HEK293 (cell line): ENCODE data around the gene SIRT4.

ENCODE experiments used
- ATF2 ChIP-seq: fragments of 450-650 bp; formaldehyde crosslinking; IDR thresholded peaks from 2 replicates; pipeline ENCODE4 v1.5.1; 2016; ENCODE audit warnings: missing biosample characterization, missing genetic modification characterization, low read depth
- GLIS1 ChIP-seq: fragments of 450-650 bp; formaldehyde crosslinking; IDR thresholded peaks from 2 replicates; pipeline ENCODE4 v1.5.1; 2016; ENCODE audit warnings: missing biosample characterization, missing genetic modification characterization
- GLIS2 ChIP-seq: fragments of 450-650 bp; formaldehyde crosslinking; IDR thresholded peaks from 2 replicates; pipeline ENCODE4 v1.5.1; 2016; ENCODE audit warnings: missing biosample characterization, missing genetic modification characterization
- KLF16 ChIP-seq: fragments of 450-650 bp; formaldehyde crosslinking; IDR thresholded peaks from 2 replicates; pipeline ENCODE4 v1.5.1; 2017; ENCODE audit warnings: missing biosample characterization, missing genetic modification characterization
- KLF17 ChIP-seq: fragments of 450-650 bp; formaldehyde crosslinking; IDR thresholded peaks from 2 replicates; pipeline ENCODE4 v1.5.1; 2016; ENCODE audit warnings: missing biosample characterization, missing genetic modification characterization
- KLF8 ChIP-seq: fragments of 450-650 bp; formaldehyde crosslinking; IDR thresholded peaks from 2 replicates; pipeline ENCODE4 v1.5.1; 2016; ENCODE audit warnings: missing biosample characterization, missing genetic modification characterization
- PATZ1 ChIP-seq: fragments of 450-650 bp; formaldehyde crosslinking; IDR thresholded peaks from 2 replicates; pipeline ENCODE4 v1.5.1; 2016; ENCODE audit warnings: missing biosample characterization, missing genetic modification characterization
- RBAK ChIP-seq: fragments of 450-650 bp; formaldehyde crosslinking; IDR thresholded peaks from 2 replicates; pipeline ENCODE4 v1.5.1; 2016; ENCODE audit warnings: missing biosample characterization, missing genetic modification characterization
- SP7 ChIP-seq: fragments of 450-650 bp; formaldehyde crosslinking; IDR thresholded peaks from 2 replicates; pipeline ENCODE4 v1.5.1; 2016; ENCODE audit warnings: missing biosample characterization, missing genetic modification characterization
- YY2 ChIP-seq: fragments of 450-650 bp; formaldehyde crosslinking; IDR thresholded peaks from 2 replicates; pipeline ENCODE4 v1.5.1; 2016; ENCODE audit warnings: missing biosample characterization, missing genetic modification characterization
- ZBTB44 ChIP-seq: fragments of 450-650 bp; IDR thresholded peaks from 2 replicates; pipeline ENCODE4 v1.5.1; 2018; ENCODE audit warnings: missing biosample characterization, mild to moderate bottlenecking, missing genetic modification characterization
- ZEB2 ChIP-seq: fragments of 450-650 bp; formaldehyde crosslinking; IDR thresholded peaks from 2 replicates; pipeline ENCODE4 v1.5.1; 2016; ENCODE audit warnings: missing biosample characterization, missing genetic modification characterization
- ZFHX2 ChIP-seq: fragments of 450-650 bp; formaldehyde crosslinking; conservative IDR thresholded peaks from 2 replicates; pipeline ENCODE4 v1.5.1; 2016; ENCODE audit warnings: missing biosample characterization, missing genetic modification characterization
- ZFP69B ChIP-seq: fragments of 450-650 bp; formaldehyde crosslinking; IDR thresholded peaks from 2 replicates; pipeline ENCODE4 v1.5.1; 2016; ENCODE audit warnings: missing biosample characterization, missing genetic modification characterization
- ZIC2 ChIP-seq: fragments of 450-650 bp; formaldehyde crosslinking; IDR thresholded peaks from 2 replicates; pipeline ENCODE4 v1.5.1; 2016; ENCODE audit warnings: missing biosample characterization, missing genetic modification characterization
- ZNF140 ChIP-seq: fragments of 450-650 bp; formaldehyde crosslinking; IDR thresholded peaks from 2 replicates; pipeline ENCODE4 v1.5.1; 2016; ENCODE audit warnings: missing biosample characterization, missing genetic modification characterization
- ZNF169 ChIP-seq: fragments of 450-650 bp; formaldehyde crosslinking; IDR thresholded peaks from 2 replicates; pipeline ENCODE4 v1.5.1; 2016; ENCODE audit warnings: missing biosample characterization, missing genetic modification characterization
- ZNF2 ChIP-seq: fragments of 450-650 bp; formaldehyde crosslinking; IDR thresholded peaks from 2 replicates; pipeline ENCODE4 v1.5.1; 2016; ENCODE audit warnings: missing biosample characterization, missing genetic modification characterization
- ZNF274 ChIP-seq, 2 experiments: fragments of 200-500 bp in 1 of 2; fragments of 450-650 bp in 1 of 2; sonication (Bioruptor generic) in 1 of 2; formaldehyde crosslinking in 1 of 2; IDR thresholded peaks; 2 replicates each; pipeline versions ENCODE4 v1.5.1 to v1.6.1; 2014 to 2016; ENCODE audit warnings: borderline replicate concordance in 1 of 2, inconsistent platforms in 1 of 2, low read length in 1 of 2, missing biosample characterization in 1 of 2, missing genetic modification characterization in 1 of 2
- ZNF423 ChIP-seq: fragments of 450-650 bp; formaldehyde crosslinking; IDR thresholded peaks from 2 replicates; pipeline ENCODE4 v1.5.1; 2016; ENCODE audit warnings: missing biosample characterization, missing genetic modification characterization
- ZNF629 ChIP-seq: fragments of 450-650 bp; formaldehyde crosslinking; IDR thresholded peaks from 2 replicates; pipeline ENCODE4 v1.5.1; 2017; ENCODE audit warnings: missing biosample characterization, missing genetic modification characterization
- ZNF639 ChIP-seq: fragments of 450-650 bp; formaldehyde crosslinking; IDR thresholded peaks from 2 replicates; pipeline ENCODE4 v1.5.1; 2016; ENCODE audit warnings: missing biosample characterization, missing genetic modification characterization
- ZNF654 ChIP-seq: fragments of 450-650 bp; formaldehyde crosslinking; IDR thresholded peaks from 2 replicates; pipeline ENCODE4 v1.5.1; 2016; ENCODE audit warnings: low read depth, missing biosample characterization, missing genetic modification characterization
- ZNF692 ChIP-seq: fragments of 450-650 bp; formaldehyde crosslinking; IDR thresholded peaks from 2 replicates; pipeline ENCODE4 v1.5.1; 2016; ENCODE audit warnings: missing biosample characterization, missing genetic modification characterization
- ZNF777 ChIP-seq: fragments of 450-650 bp; formaldehyde crosslinking; IDR thresholded peaks from 2 replicates; pipeline ENCODE4 v1.5.1; 2017; ENCODE audit warnings: missing biosample characterization, missing genetic modification characterization, borderline replicate concordance
- ZSCAN18 ChIP-seq: fragments of 450-650 bp; formaldehyde crosslinking; IDR thresholded peaks from 2 replicates; pipeline ENCODE4 v1.5.1; 2016; ENCODE audit warnings: missing biosample characterization, missing genetic modification characterization
- ZXDB ChIP-seq: fragments of 450-650 bp; formaldehyde crosslinking; IDR thresholded peaks from 2 replicates; pipeline ENCODE4 v1.5.1; 2016; ENCODE audit warnings: missing biosample characterization, missing genetic modification characterization

Gene SIRT4

GRCh38 chr12:120356567-120357030 lies 54.5 kb downstream of the SIRT4 start (continued):
- TF ChIP-seq ZFHX2 (tag by site-specific recombination): peak; percentile 96
- peak; percentile 47; the same call in 1 of the 2 replicates for TF ChIP-seq KLF16 (tag by site-specific recombination)
- TF ChIP-seq KLF17 (tag by site-specific recombination): peak; percentile 59
- TF ChIP-seq ZXDB (tag by site-specific recombination): peak; percentile 87
- no peak for TF ChIP-seq ZNF169
- peak; percentile 49 for TF ChIP-seq ZNF692 (tag by site-specific recombination)
- TF ChIP-seq GLIS2 (tag by site-specific recombination): peak; percentile 95
- no peak for TF ChIP-seq ZBTB44 (tag by site-specific recombination)
- no peak for TF ChIP-seq ZSCAN18 (tag by site-specific recombination)
- TF ChIP-seq RBAK (tag by site-specific recombination): 0 out of 2 replicates have a peak, but pooled peaks have one; percentile 9
- TF ChIP-seq KLF8 (tag by site-specific recombination): peak; percentile 54
- TF ChIP-seq ZNF777 (tag by site-specific recombination): no peak
- TF ChIP-seq ZNF629 (tag by site-specific recombination): peak; percentile 57; the same call in 1 of the 2 replicates
- TF ChIP-seq YY2 (tag by site-specific recombination): peak; percentile 81
- no peak for TF ChIP-seq ZNF423 (tag by site-specific recombination)
- 0 out of 2 replicates have a peak, but pooled peaks have one; percentile 38 for TF ChIP-seq ATF2
- peak; percentile 54 for TF ChIP-seq ZEB2 (tag by site-specific recombination)
- no peak; the same call in 1 of the 2 replicates for TF ChIP-seq ZNF639 (tag by site-specific recombination)
- TF ChIP-seq ZNF2 (tag by site-specific recombination): peak; percentile 51; the same call in 1 of the 2 replicates
- peak; percentile 94 for TF ChIP-seq GLIS1 (tag by site-specific recombination)
- TF ChIP-seq ZIC2 (tag by site-specific recombination): peak; percentile 97
- TF ChIP-seq ZNF274 (IDR thresholded peaks at IDR 0.05; ENCODE audit: low read length): no peak
- no peak for TF ChIP-seq ZNF274 (tag by site-specific recombination; IDR thresholded peaks at IDR 0.05; ENCODE audit: borderline replicate concordance)
- no peak for TF ChIP-seq ZNF140 (tag by site-specific recombination)
- TF ChIP-seq PATZ1: peak; percentile 80
- TF ChIP-seq SP7 (tag by site-specific recombination): peak; percentile 80; the same call in 1 of the 2 replicates
- TF ChIP-seq ZFP69B (tag by site-specific recombination): 0 out of 2 replicates have a peak, but pooled peaks have one; percentile 24
- peak; percentile 76 for TF ChIP-seq ZNF654 (tag by site-specific recombination)
